Measurements from ENCODE around the gene C2orf78.
"Not testable (repeated sequence)": the region's sequence is repeated elsewhere in the genome, so short reads cannot be mapped to it uniquely, and the experiment has no call there.

C2orf78 gene, protein sequence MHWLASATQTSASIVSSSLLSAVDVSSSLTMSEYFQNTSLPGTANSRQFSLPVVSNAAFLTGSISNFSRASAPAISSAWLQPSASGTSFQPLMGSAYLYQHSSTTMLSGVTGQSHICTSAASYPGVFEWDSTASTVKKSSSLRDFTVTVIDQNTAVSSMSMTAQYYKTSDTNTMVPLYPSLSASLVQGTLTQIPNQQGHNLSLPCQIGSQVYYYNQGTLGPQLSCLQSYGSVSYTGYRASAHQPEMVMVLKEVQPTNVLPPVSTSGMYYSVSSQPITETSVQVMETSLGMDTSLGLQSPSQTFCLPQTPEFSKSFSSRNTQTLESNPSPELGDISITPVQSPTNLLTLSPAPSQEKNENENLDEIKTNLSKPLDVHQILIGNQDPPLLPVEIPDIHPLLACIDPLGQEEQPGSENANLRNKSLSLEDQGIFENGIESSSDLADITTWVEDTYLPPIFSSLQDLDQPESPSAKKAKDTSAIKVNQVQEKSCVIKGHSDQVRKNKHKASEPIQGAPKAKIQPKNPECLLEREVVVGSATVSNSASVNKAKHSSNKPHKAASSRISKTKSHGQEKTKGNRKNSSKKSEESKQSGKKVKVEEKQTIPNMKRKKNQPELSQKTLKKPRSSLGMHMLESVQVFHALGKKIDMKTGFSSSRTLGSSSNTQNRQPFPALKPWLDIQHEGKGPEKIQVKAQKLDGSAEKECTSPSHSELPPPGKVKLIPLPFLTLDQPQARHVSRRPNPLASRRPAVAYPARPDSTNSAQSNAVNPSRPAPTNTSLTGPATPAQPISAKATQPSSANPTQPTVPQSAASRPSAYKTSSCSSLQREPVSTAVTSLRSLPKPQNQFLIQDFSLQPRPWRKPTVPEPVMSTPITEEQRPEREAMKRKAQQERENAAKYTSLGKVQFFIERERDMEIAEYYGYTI

DNA sequence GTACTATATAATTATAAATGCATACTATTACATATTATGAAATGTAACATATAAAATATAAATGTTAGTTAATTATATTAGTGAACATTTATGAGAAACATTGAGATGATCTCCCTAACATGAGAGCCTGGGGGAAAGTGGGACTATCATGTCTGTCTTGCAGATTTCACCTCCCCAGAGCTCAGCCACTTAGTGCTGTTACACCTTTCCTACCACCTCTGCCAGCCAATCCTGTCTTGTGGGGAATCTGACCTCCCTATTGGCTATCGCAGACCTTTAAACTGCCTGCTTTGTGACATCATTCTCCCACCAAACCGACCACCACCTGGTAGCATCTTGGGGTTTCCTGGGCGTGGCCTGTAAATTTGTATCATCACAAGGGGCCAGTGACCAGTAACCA is at the start of gene C2orf78:
Gene C2orf78, plus strand, starts transcription at position 301 of the 400 bp plus-strand sequence. CDS start 127 bp downstream, outside the sequence.
- DNase-seq (ENCODE audit: low read depth in 2 of 2): not testable (repeated sequence)

- DNase-seq (ENCODE audit: low read depth in 2 of 2): no peak
Measured at GRCh38 chr2:73736378-73736777, 47.6 kb upstream of the C2orf78 start.

DNA sequence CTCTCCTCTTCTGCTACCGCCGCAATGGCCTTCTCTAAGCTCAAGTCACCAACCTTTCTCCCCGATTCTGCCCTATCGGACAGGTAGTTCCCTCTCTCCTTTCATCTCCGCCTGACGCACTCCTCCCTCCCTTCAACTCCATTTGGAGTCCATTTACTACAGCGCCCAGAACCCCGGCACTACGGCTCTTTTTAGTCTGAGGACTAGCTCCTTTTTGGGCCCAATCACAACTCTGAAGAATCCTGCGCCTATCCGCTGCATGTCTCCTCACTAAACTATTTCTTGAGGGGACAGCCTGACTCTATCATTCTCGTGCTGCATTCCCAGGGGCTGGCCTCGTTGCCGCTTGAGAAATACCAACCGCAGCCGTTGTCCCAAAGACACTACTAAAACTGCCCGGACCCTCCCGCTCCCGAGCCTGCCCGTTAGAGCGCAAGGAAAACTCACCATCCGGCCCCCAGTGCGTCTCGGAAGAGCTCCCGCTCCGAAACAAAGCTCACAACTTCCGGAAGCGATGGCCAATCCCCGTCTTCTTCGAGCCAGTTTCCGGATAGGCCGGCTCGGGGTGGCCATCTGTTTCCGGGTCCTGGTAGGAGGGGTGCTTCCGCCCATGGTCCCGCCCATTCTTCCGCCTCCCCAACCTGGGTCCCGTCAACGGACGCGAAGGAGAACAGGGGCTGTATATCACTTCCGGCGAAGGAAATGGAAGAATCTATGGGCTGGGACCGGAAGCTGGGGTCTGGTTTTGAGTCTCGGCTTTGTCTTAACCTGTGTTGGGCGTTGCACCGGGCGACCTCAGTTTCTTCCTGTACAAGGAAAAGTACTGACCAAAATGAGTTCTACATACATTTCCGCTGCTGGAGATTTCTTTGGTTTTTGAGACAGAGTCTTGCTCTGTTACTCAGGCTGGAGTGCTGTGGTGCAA is 46.9 kb upstream of the C2orf78 start, which contains the start of gene TPRKB:
Gene TPRKB, minus strand, starts transcription at position 491 of the 925 bp plus-strand sequence. CDS start 2,776 bp downstream, outside the sequence.
- peak; percentile 91 to 94 for DNase-seq (ENCODE audit: low read depth in 2 of 2)

DNA sequence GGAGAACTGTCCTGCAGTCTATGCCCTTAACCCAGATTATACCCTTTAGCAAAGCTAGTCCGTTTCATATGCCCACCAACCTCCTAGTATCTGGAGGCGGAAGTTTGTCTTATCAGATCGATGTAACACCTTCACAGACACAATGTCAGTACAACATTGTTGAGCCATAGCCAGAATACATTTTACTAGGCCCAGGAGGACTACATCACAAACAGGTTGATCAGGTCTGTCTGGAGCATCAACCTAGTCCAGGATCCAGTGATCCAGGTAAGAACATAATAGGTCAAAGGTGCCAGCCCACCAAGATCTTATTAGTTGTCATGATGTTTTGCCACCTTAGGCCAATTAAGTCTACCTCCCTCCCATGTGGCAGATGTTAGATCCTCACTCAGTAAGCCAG is 44.9 kb upstream of the C2orf78 start:
- DNase-seq (ENCODE audit: low read depth in 2 of 2): no peak

DNA sequence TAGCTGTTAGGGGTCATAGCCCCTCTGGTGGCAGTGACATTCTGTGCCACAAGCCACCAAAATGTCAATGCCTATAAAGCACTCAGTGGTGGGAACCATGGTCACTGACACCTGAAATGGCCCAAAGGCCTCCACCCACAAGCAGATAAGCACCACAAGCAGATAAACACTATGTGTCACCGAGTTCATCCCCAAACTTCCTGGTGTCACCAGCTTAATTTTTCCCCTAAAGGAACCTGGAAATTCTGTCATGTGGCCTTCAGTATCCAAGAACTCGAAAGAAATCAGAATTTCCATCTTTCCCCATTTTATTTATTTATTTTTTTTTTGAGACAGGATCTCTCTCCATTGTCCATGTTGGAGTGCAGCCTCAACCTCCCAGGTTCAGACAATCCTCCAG is 43.2 kb upstream of the C2orf78 start:
- DNase-seq (ENCODE audit: low read depth in 2 of 2): no peak

GRCh38 chr2:73746015-73746876 is 37.7 kb upstream of the C2orf78 start:
- DNase-seq (ENCODE audit: low read depth in 2 of 2): no peak

DNA sequence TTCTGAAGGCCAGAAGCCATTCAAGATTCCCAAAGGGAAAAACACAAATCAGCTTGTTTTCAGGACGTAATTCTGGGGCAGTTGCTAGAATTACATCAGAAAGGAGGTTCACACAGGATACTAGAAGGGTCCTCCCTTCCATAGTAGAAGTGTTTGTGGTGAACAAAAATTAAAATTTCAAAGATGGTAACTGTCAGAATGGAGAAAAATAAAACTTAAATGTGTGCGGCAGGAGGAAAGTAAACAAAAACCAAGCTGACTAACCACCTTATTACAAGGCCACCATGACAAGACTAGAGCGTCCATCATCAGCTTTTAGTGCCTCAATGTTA is 37.1 kb upstream of the C2orf78 start:
- no peak for DNase-seq (ENCODE audit: low read depth in 2 of 2)

GRCh38 chr2:73749314-73749713 is 34.7 kb upstream of the C2orf78 start:
- no peak for DNase-seq (ENCODE audit: low read depth in 2 of 2)

GRCh38 chr2:73754332-73754731 is 29.7 kb upstream of the C2orf78 start:
- DNase-seq (ENCODE audit: low read depth in 2 of 2): not testable (repeated sequence)

DNA sequence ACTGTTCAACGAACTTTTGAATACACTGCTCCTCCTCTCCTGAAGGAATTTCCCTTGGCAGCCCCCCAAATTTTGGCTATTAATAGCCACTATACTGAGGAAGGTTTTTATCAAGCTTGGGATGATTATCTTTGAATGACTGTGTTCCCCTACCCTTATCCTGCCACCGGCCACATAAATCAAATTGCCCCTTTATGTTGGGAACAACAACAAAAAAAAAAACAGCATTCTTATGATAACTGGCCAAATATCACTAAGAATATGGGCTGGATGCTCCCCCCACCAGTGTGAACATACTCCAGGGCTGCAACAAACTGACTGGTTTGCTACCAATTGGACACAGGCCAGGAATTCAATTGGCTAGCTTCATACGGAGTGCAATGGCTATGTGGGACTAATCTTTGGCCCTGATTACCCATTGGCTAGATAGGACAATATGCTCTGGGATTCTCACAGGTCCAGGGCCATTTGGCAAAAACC is 24.7 kb upstream of the C2orf78 start:
- DNase-seq (ENCODE audit: low read depth in 2 of 2): no peak

DNA sequence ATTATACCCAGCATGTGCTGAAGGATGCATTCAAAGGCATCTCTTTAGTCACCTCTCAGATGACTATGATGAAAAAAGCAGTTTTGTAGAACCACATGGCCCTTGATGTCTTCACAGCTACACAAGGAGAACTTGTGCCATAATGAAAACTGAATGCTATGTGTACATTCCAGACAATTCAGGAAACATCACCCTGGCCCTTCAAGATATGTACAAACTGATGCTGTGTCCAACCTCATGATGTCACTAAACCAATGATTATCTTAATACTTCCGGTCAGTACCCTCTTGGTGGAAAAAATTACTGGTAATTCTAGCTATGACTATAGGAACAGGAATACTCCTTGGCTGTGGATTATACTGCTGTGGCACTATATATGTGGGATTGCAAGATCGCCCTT is 24.1 kb upstream of the C2orf78 start:
- no peak for DNase-seq (ENCODE audit: low read depth in 2 of 2)

DNA sequence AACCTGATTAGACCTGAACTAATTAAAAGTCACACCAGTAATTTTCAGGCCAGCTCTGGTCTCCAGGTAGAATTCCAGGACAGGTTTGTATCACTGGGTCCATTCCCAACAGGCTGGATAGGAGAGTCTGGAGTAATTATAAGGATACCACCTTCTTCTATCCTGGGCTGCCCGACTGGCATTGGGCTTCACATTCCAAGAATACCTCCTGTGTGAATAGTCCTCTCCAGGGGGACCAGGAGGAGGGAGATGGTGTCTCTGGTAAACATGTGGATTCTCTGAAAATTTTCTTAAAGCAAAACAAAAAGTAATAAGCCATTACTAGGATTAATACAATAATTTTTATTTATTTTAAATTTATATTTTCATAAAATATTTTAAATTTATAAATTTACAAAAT is 21.4 kb upstream of the C2orf78 start:
- no peak for DNase-seq (ENCODE audit: low read depth in 2 of 2)

- no peak for DNase-seq (ENCODE audit: low read depth in 2 of 2)
Measured at GRCh38 chr2:73764945-73765344, 19.0 kb upstream of the C2orf78 start.

DNA sequence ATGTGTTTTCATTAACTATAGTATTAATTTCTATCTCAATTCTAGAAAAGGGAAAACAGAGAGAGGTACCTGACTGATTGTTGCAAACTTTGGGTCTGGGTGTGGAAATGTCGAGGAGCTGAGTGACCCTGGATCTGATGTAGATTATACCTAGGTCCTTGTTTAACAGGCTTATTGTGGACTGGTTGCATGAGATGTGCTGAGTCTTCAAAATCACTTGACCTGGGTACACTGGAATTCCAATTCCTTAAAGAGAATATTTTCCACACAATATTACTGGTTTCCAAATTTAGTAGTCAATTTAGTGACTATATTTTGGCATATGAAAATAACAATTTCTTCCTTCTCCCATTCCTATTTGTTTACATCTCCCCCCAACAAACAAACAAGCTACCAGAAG is 17.6 kb upstream of the C2orf78 start:
- no peak for DNase-seq (ENCODE audit: low read depth in 2 of 2)

DNA sequence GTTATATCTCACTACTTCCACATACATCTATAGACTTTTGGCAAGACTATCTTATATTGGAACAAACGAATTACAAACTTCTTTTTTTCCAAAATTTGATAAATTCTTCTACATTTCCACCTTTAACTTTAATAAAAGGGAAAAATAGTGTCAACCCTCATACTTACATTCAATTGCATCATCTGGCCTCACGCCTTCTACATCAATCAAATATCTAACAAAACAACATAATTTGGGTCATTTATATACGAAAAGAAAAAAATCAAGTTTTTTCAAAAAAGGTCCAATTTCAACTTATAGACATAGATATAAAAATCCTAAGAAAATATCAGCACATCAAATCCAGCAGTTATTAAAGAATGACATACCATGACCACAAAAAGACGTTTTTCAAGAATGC is 17.0 kb upstream of the C2orf78 start:
- DNase-seq (ENCODE audit: low read depth in 2 of 2): no peak

DNA sequence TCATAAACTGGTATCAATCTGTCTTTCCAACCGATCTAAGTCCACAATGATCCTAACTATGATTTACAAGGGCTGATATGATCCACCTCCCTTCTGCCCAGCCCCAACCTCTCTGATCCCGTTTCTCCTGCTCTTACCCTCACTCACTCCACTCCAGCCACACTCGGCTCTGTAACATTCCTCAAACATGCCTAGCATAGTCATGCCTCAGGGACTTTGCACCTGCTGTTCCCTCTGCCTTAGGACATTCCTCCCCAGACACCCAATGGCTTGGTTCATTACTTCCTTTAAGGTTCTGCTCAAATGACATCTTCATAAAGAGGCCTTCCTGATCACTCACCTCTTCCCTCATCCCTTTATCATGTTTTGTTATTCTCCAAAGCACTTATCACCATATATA is 13.3 kb upstream of the C2orf78 start:
- no peak for DNase-seq (ENCODE audit: low read depth in 2 of 2)

GRCh38 chr2:73772819-73773218 is 11.2 kb upstream of the C2orf78 start:
- no peak for DNase-seq (ENCODE audit: low read depth in 2 of 2)

- DNase-seq (ENCODE audit: low read depth in 2 of 2): no peak
Measured at GRCh38 chr2:73776381-73776780, 7.6 kb upstream of the C2orf78 start.

DNA sequence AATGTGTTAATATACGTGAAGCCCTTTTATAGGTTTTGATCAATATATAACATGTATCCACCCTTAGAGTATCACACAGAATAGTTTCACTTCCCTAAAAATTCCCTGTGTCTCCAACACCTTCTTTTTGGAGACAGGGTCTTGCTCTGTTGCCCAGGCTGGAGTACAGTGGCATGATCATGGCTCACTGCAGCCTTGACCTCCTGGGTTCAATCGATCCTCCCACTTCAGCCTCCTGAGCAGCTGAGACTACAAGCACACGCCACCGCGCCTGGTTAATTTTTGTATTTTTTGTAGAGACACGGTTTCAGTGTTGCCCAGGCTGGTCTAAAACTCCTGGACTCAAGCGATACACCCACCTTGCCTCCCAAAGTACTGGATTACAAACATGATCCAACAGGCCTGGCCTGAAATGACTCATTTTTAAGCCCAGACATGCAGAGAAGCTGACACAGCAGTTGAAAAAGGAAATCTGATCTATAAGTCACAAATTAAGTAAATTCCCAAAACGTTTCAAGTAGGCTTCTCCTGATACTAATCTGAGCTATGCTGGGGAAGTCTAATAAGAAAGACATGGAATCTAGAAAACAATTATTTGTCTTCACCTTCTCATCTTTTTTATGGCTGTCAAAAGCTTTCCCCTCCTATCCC is 7.0 kb upstream of the C2orf78 start:
- no peak for DNase-seq (ENCODE audit: low read depth in 2 of 2)

DNA sequence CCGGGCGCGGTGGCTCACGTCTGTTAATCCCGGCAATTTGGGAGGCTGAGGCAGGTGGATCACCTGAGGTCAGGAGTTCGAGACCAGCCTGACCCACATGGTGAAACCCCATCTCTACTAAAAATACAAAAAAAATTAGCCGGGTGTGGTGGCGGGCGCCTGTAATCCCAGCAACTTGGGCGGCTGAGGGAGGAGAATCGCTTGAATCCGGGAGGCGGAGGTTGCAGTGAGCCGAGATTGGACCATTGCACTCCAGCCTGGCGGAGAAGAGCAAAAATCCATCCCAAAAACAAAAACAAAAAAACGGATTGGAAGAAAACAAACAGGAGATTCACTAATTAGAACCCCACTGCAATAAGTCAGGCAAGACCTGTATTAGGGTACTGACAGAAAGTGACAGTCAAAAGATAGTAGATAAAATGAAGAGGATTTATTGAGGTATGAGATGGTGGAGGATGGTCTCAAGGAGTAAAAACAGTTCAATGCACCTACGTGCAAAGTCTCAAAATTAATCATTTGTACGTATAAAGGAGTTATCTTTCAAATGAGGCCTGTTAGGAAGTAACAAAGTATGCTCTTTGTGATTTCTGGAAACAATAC is 5.0 kb upstream of the C2orf78 start:
- not testable (repeated sequence) for DNase-seq (ENCODE audit: low read depth in 2 of 2)
